ENCODE results near the gene RAD51AP1.
A peak's percentile ranks its signal among the peaks of the same experiment; 100 is the strongest.

RAD51AP1 gene

DNA sequence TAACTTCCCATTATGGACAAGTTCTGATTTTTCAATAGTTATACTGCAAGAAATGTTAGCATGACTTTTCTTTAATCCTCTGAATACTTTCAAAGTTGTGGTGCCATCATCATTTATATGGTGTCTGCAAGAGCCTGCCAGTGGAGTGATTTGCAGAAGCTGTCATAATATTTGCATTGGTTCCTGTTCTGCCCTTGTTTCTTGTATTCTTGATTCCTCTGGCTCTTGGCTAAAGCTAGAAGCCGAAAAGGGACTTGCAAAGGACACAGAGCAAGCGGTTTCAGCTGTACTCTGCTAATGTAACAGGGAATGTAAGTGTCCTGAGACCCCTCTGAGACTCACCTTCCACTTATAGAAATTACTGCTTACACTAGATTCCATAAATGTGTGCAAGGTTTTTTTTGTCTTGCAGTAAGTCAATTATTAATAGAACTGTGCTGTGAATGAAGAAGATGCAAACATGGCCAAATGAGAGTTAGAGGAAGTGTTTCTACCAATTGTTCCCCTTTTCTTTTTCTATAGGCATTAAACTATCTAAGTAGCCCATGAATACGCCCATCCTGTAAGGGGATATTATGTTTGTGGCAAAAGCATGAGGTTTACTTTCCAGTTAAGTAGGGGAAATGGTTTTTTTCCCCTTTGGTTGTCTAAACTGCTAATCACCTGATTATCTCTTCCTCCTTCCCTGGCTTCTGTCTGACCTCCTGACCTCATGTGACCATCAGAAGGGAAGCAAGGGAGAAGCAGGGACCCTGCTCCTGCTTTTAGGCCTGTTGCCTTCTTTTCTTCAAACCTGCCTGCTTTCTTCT lies 28.6 kb downstream of the RAD51AP1 start:
- no peak overlapping the region for H2BK12ac ChIP-seq (ENCODE audit: low read length in 2 of 2)
- H2BK15ac ChIP-seq (ENCODE audit: low read depth, poor library complexity, severe bottlenecking) = no peak overlapping the region
- WGBS = 100% methylated on average over 2 of the region's 3 CpGs
- no peak overlapping the region for H2AFZ ChIP-seq (ENCODE audit: low read depth, low read length)
- no peaks in the 10 kb centered on the region for H3K27me3 ChIP-seq (ENCODE audit: control insufficient read depth in 1 of 2, insufficient read depth in 1 of 2, low read length in 2 of 2)
- no peak overlapping the region for H3K9ac ChIP-seq (ENCODE audit: low read length)
- no peak overlapping the region for H3K4me3 ChIP-seq (ENCODE audit: insufficient read depth in 1 of 2, low read depth in 1 of 2, low read length in 2 of 2)
- H3K4ac ChIP-seq (ENCODE audit: low read depth in 1 of 2, low read length in 2 of 2) = no peak overlapping the region
- no peak overlapping the region for H2BK5ac ChIP-seq (ENCODE audit: low read depth, low read length, poor library complexity, severe bottlenecking)
- no peak overlapping the region for H3K14ac ChIP-seq (ENCODE audit: low read length in 2 of 2)
- H3K79me1 ChIP-seq (replicated peaks; ENCODE audit: low read length, poor library complexity, severe bottlenecking) = no peaks in the 10 kb centered on the region
- H4K8ac ChIP-seq (ENCODE audit: low read length) = no peak overlapping the region
- H3K27ac ChIP-seq (ENCODE audit: low read length, poor library complexity, severe bottlenecking) = no peak overlapping the region
- H3K4me2 ChIP-seq (ENCODE audit: low read length, poor library complexity, severe bottlenecking) = no peak overlapping the region
- H3K36me3 ChIP-seq (ENCODE audit: control insufficient read depth in 1 of 2, insufficient read depth in 2 of 2, low read depth in 1 of 2, low read length in 2 of 2) = no peaks in the 10 kb centered on the region
- no peak overlapping the region for H3K23ac ChIP-seq (ENCODE audit: low read length in 2 of 2)
- no peak overlapping the region for H3K18ac ChIP-seq (ENCODE audit: low read depth in 1 of 2, low read length in 2 of 2)
- peaks cover 5% of the 10 kb centered on the region for H3K4me1 ChIP-seq (ENCODE audit: control insufficient read depth, insufficient read depth, low read depth, low read length)
- H3K9me3 ChIP-seq (ENCODE audit: control insufficient read depth, low read length) = no peaks in the 10 kb centered on the region
- no peak overlapping the region for H4K91ac ChIP-seq (ENCODE audit: low read length)
- no peak overlapping the region for H2BK120ac ChIP-seq (ENCODE audit: low read depth, low read length)
- no peak overlapping the region for H2AK5ac ChIP-seq (ENCODE audit: low read length, severe bottlenecking)
- no peak for DNase-seq

DNA sequence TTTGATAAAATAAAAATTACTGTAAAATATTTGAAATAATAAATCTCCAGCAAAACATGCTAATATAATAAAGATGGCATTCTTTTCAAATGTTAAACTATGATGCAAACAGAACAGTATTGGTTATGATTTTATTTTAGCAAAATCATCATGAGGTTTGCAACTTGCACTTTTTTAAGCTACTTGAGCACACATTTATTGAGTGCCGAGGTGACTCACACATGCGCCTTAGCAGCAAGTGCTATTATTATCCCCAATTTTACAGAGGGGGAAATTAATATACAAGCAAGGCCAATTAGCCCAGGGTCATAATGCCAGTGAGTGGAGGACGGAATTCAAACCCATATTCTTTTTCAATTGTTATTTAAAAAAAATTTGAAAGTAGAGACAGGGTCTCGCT lies 30.6 kb downstream of the RAD51AP1 start:
- WGBS = 97% methylated on average over 3 of the region's 4 CpGs
- Histone ChIP-seq H2BK15ac (ENCODE audit: low read depth, poor library complexity, severe bottlenecking) (no peak overlapping the region), H3K9ac (ENCODE audit: low read length) (no peak overlapping the region), H2BK12ac (ENCODE audit: low read length in 2 of 2) (no peak overlapping the region), H2AFZ (ENCODE audit: low read depth, low read length) (no peak overlapping the region), H3K14ac (ENCODE audit: low read length in 2 of 2) (no peak overlapping the region), H3K4me2 (ENCODE audit: low read length, poor library complexity, severe bottlenecking) (no peak overlapping the region), H3K36me3 (ENCODE audit: control insufficient read depth in 1 of 2, insufficient read depth in 2 of 2, low read depth in 1 of 2, low read length in 2 of 2) (no peaks in the 10 kb centered on the region), H2AK5ac (ENCODE audit: low read length, severe bottlenecking) (no peak overlapping the region), H3K27ac (ENCODE audit: low read length, poor library complexity, severe bottlenecking) (no peak overlapping the region), H2BK120ac (ENCODE audit: low read depth, low read length) (no peak overlapping the region), H3K27me3 (ENCODE audit: control insufficient read depth in 1 of 2, insufficient read depth in 1 of 2, low read length in 2 of 2) (no peaks in the 10 kb centered on the region), H3K4me1 (ENCODE audit: control insufficient read depth, insufficient read depth, low read depth, low read length) (no peaks in the 10 kb centered on the region), H2BK5ac (ENCODE audit: low read depth, low read length, poor library complexity, severe bottlenecking) (no peak overlapping the region), H3K4ac (ENCODE audit: low read depth in 1 of 2, low read length in 2 of 2) (no peak overlapping the region), H4K91ac (ENCODE audit: low read length) (no peak overlapping the region), H3K9me3 (ENCODE audit: control insufficient read depth, low read length) (no peaks in the 10 kb centered on the region), H3K23ac (ENCODE audit: low read length in 2 of 2) (no peak overlapping the region), H3K4me3 (ENCODE audit: insufficient read depth in 1 of 2, low read depth in 1 of 2, low read length in 2 of 2) (no peak overlapping the region), H3K79me1 (replicated peaks; ENCODE audit: low read length, poor library complexity, severe bottlenecking) (no peaks in the 10 kb centered on the region), H3K18ac (ENCODE audit: low read depth in 1 of 2, low read length in 2 of 2) (no peak overlapping the region), H4K8ac (ENCODE audit: low read length) (no peak overlapping the region)
- DNase-seq = no peak

GRCh38 chr12:4572680-4573079 lies 34.0 kb downstream of the RAD51AP1 start:
- H2AFZ ChIP-seq (ENCODE audit: low read depth, low read length) = no peak overlapping the region
- no peak overlapping the region for H2BK15ac ChIP-seq (ENCODE audit: low read depth, poor library complexity, severe bottlenecking)
- no peak overlapping the region for H3K14ac ChIP-seq (ENCODE audit: low read length in 2 of 2)
- no peaks in the 10 kb centered on the region for H3K36me3 ChIP-seq (ENCODE audit: control insufficient read depth in 1 of 2, insufficient read depth in 2 of 2, low read depth in 1 of 2, low read length in 2 of 2)
- WGBS = 98% methylated on average over 5 of the region's 7 CpGs
- H3K4me2 ChIP-seq (ENCODE audit: low read length, poor library complexity, severe bottlenecking) = no peak overlapping the region
- no peaks in the 10 kb centered on the region for H3K4me1 ChIP-seq (ENCODE audit: control insufficient read depth, insufficient read depth, low read depth, low read length)
- no peak overlapping the region for H3K9ac ChIP-seq (ENCODE audit: low read length)
- H2BK12ac ChIP-seq (ENCODE audit: low read length in 2 of 2) = no peak overlapping the region
- no peak overlapping the region for H4K91ac ChIP-seq (ENCODE audit: low read length)
- no peak overlapping the region for H3K4ac ChIP-seq (ENCODE audit: low read depth in 1 of 2, low read length in 2 of 2)
- no peak overlapping the region for H3K4me3 ChIP-seq (ENCODE audit: insufficient read depth in 1 of 2, low read depth in 1 of 2, low read length in 2 of 2)
- H3K27ac ChIP-seq (ENCODE audit: low read length, poor library complexity, severe bottlenecking) = no peak overlapping the region
- no peak for DNase-seq
- no peaks in the 10 kb centered on the region for H3K9me3 ChIP-seq (ENCODE audit: control insufficient read depth, low read length)
- H4K8ac ChIP-seq (ENCODE audit: low read length) = no peak overlapping the region
- H3K79me1 ChIP-seq (replicated peaks; ENCODE audit: low read length, poor library complexity, severe bottlenecking) = no peaks in the 10 kb centered on the region
- no peaks in the 10 kb centered on the region for H3K27me3 ChIP-seq (ENCODE audit: control insufficient read depth in 1 of 2, insufficient read depth in 1 of 2, low read length in 2 of 2)
- no peak overlapping the region for H3K18ac ChIP-seq (ENCODE audit: low read depth in 1 of 2, low read length in 2 of 2)
- H2BK5ac ChIP-seq (ENCODE audit: low read depth, low read length, poor library complexity, severe bottlenecking) = no peak overlapping the region
- H2BK120ac ChIP-seq (ENCODE audit: low read depth, low read length) = no peak overlapping the region
- no peak overlapping the region for H2AK5ac ChIP-seq (ENCODE audit: low read length, severe bottlenecking)
- H3K23ac ChIP-seq (ENCODE audit: low read length in 2 of 2) = no peak overlapping the region

GRCh38 chr12:4579305-4580102 lies 40.8 kb downstream of the RAD51AP1 start:
- H2BK15ac ChIP-seq (ENCODE audit: low read depth, poor library complexity, severe bottlenecking) = no peak overlapping the region
- no peak overlapping the region for H3K4me3 ChIP-seq (ENCODE audit: insufficient read depth in 1 of 2, low read depth in 1 of 2, low read length in 2 of 2)
- H2AFZ ChIP-seq (ENCODE audit: low read depth, low read length) = no peak overlapping the region
- peak; percentile 6 for DNase-seq
- H3K14ac ChIP-seq (ENCODE audit: low read length in 2 of 2) = no peak overlapping the region
- no peaks in the 10 kb centered on the region for H3K36me3 ChIP-seq (ENCODE audit: control insufficient read depth in 1 of 2, insufficient read depth in 2 of 2, low read depth in 1 of 2, low read length in 2 of 2)
- no peak overlapping the region for H3K23ac ChIP-seq (ENCODE audit: low read length in 2 of 2)
- no peak overlapping the region for H4K91ac ChIP-seq (ENCODE audit: low read length)
- no peak overlapping the region for H2BK120ac ChIP-seq (ENCODE audit: low read depth, low read length)
- H3K27me3 ChIP-seq (ENCODE audit: control insufficient read depth in 1 of 2, insufficient read depth in 1 of 2, low read length in 2 of 2) = peaks cover 12 to 26% of the 10 kb centered on the region in 2 experiments
- H3K79me1 ChIP-seq (replicated peaks; ENCODE audit: low read length, poor library complexity, severe bottlenecking) = no peaks in the 10 kb centered on the region
- no peak overlapping the region for H3K4me2 ChIP-seq (ENCODE audit: low read length, poor library complexity, severe bottlenecking)
- H2AK5ac ChIP-seq (ENCODE audit: low read length, severe bottlenecking) = no peak overlapping the region
- H3K9me3 ChIP-seq (ENCODE audit: control insufficient read depth, low read length) = no peaks in the 10 kb centered on the region
- no peak overlapping the region for H2BK12ac ChIP-seq (ENCODE audit: low read length in 2 of 2)
- no peak overlapping the region for H3K18ac ChIP-seq (ENCODE audit: low read depth in 1 of 2, low read length in 2 of 2)
- H3K4me1 ChIP-seq (ENCODE audit: control insufficient read depth, insufficient read depth, low read depth, low read length) = no peaks in the 10 kb centered on the region
- no peak overlapping the region for H3K27ac ChIP-seq (ENCODE audit: low read length, poor library complexity, severe bottlenecking)
- H3K9ac ChIP-seq (ENCODE audit: low read length) = peak overlapping the region; percentile 2
- no peak overlapping the region for H2BK5ac ChIP-seq (ENCODE audit: low read depth, low read length, poor library complexity, severe bottlenecking)
- WGBS = 51% methylated on average over 6 of the region's 8 CpGs
- H4K8ac ChIP-seq (ENCODE audit: low read length) = no peak overlapping the region
- no peak overlapping the region for H3K4ac ChIP-seq (ENCODE audit: low read depth in 1 of 2, low read length in 2 of 2)
